ENCODE measurements around the gene TCF3. TPM values are rescaled to one million over a fixed set of nuclear protein-coding genes. Genes with fewer than 3 reads are reported as not detected.

TCF3 gene
- total RNA-seq, 1 experiment from 2014 or later, result 91.5 TPM

DNA sequence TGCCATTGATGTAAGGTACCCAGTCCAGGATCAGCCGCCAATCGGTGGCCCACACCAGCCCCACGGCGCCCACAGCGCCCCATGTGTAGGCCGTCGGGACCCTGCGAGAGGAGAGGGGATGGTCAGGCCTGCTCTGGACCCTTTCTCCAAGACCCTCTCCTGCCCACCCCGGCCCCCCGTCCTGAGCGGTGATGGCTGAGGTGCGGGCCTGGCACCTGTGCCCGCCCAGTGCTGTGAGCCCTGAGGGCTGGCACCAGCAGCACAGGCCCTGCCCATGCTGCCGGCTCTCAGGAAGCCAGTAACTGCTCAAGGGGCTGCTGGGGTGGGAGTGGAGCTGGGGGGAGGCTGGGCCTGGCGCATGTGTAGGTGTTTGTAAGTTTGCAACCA is 53.0 kb downstream of the TCF3 start:
- H3K9ac ChIP-seq (ENCODE audit: low read length), result no peak overlapping the region
- no peaks in the 10 kb centered on the region for H3K27me3 ChIP-seq (ENCODE audit: low read length)
- H3K9me3 ChIP-seq (ENCODE audit: low read length), result no peaks in the 10 kb centered on the region
- H3K27ac ChIP-seq (ENCODE audit: low read length), result no peak overlapping the region
- no peak for DNase-seq
- no peaks in the 10 kb centered on the region for H3K9me2 ChIP-seq (replicated peaks; ENCODE audit: insufficient read depth, low read length)
- H3K79me2 ChIP-seq (ENCODE audit: low read length), result peaks cover 38% of the 10 kb centered on the region
- peaks cover 20% of the 10 kb centered on the region; the same call in 1 of the 2 replicates for H4K20me1 ChIP-seq (ENCODE audit: insufficient read depth, low read depth, low read length)
- no peak overlapping the region for H2AFZ ChIP-seq (ENCODE audit: low read length)
- no peak overlapping the region for H3K4me2 ChIP-seq (ENCODE audit: low read depth, low read length, poor library complexity, severe bottlenecking)
- H3K36me3 ChIP-seq (ENCODE audit: insufficient read depth, low read length), result peaks cover 15% of the 10 kb centered on the region; the same call in 1 of the 2 replicates
- no peak overlapping the region for H3K4me3 ChIP-seq (ENCODE audit: low read length)
- H3K4me1 ChIP-seq (ENCODE audit: low read length), result peaks cover 9% of the 10 kb centered on the region

DNA sequence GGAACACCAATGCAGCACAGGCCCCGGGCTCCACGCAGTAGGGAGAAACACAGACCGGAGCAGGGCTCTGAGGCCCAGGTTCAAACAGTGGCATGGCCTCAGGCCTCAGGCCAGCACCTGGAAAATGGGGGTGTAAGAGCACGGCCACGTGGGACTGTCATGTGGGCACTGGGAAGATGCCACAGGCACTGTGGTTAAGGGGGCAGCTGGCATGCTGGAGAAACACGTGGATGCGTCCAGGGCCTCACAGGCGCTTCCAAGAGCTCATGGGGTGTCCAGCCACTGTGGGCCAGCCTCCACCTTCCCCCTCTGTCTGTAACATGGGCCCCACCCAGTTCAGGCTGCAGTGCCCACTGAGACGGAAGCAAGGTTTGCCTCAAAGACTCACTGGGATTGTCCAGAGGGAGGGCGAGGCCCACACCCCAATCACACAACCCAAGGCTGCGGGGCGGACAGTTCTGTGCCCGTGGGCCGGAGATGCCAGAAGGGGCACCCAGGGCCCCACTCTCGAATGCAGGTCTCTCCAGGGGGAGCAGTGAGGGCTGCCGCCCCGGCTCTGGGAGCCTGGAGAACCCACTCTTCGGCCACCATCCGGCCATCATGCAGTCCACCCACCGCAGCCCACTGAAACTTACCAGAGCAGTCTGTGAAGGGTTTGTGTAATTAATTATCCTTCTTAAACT is 53.5 kb downstream of the TCF3 start:
- no peak overlapping the region for H3K4me2 ChIP-seq (ENCODE audit: low read depth, low read length, poor library complexity, severe bottlenecking)
- H3K4me3 ChIP-seq (ENCODE audit: low read length), result no peak overlapping the region
- H4K20me1 ChIP-seq (ENCODE audit: insufficient read depth, low read depth, low read length), result peaks cover 18% of the 10 kb centered on the region; the same call in 1 of the 2 replicates
- no peaks in the 10 kb centered on the region for H3K9me3 ChIP-seq (ENCODE audit: low read length)
- H3K79me2 ChIP-seq (ENCODE audit: low read length), result peaks cover 32% of the 10 kb centered on the region
- no peak overlapping the region for H3K27ac ChIP-seq (ENCODE audit: low read length)
- no peak overlapping the region for H3K9ac ChIP-seq (ENCODE audit: low read length)
- no peak for DNase-seq
- H3K4me1 ChIP-seq (ENCODE audit: low read length), result peaks cover 4% of the 10 kb centered on the region
- H3K27me3 ChIP-seq (ENCODE audit: low read length), result no peaks in the 10 kb centered on the region
- H3K9me2 ChIP-seq (replicated peaks; ENCODE audit: insufficient read depth, low read length), result no peaks in the 10 kb centered on the region
- peaks cover 15% of the 10 kb centered on the region; the same call in 1 of the 2 replicates for H3K36me3 ChIP-seq (ENCODE audit: insufficient read depth, low read length)
- H2AFZ ChIP-seq (ENCODE audit: low read length), result no peak overlapping the region

DNA sequence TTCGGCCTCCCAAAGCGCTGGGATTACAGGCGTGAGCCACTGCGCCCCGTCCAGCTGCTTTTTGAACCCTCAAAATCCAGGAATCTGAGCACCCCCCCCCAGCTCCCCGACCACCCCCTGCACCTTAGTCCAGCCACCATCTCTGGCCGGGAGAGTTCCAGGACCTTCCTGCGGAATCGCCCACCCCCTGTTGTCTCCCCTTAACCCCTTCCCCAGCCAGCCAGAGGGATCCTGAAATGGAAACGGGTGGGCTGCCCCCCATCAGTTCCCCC is 59.0 kb downstream of the TCF3 start:
- Histone ChIP-seq H3K79me2 (ENCODE audit: low read length) (peaks cover 35% of the 10 kb centered on the region), H3K4me3 (ENCODE audit: low read length) (peak overlapping the region; percentile 74), H3K4me1 (ENCODE audit: low read length) (peaks cover 20% of the 10 kb centered on the region), H3K9ac (ENCODE audit: low read length) (peak overlapping the region; percentile 76), H3K9me2 (replicated peaks; ENCODE audit: insufficient read depth, low read length) (no peaks in the 10 kb centered on the region), H3K27me3 (ENCODE audit: low read length) (no peaks in the 10 kb centered on the region), H3K4me2 (ENCODE audit: low read depth, low read length, poor library complexity, severe bottlenecking) (peak overlapping the region; percentile 81), H3K27ac (ENCODE audit: low read length) (peak overlapping the region; percentile 58), H3K9me3 (ENCODE audit: low read length) (no peaks in the 10 kb centered on the region), H2AFZ (ENCODE audit: low read length) (no peak overlapping the region), H4K20me1 (ENCODE audit: insufficient read depth, low read depth, low read length) (peaks cover 8% of the 10 kb centered on the region), H3K36me3 (ENCODE audit: insufficient read depth, low read length) (peaks cover 6% of the 10 kb centered on the region; the same call in 1 of the 2 replicates)
- no peak for DNase-seq

DNA sequence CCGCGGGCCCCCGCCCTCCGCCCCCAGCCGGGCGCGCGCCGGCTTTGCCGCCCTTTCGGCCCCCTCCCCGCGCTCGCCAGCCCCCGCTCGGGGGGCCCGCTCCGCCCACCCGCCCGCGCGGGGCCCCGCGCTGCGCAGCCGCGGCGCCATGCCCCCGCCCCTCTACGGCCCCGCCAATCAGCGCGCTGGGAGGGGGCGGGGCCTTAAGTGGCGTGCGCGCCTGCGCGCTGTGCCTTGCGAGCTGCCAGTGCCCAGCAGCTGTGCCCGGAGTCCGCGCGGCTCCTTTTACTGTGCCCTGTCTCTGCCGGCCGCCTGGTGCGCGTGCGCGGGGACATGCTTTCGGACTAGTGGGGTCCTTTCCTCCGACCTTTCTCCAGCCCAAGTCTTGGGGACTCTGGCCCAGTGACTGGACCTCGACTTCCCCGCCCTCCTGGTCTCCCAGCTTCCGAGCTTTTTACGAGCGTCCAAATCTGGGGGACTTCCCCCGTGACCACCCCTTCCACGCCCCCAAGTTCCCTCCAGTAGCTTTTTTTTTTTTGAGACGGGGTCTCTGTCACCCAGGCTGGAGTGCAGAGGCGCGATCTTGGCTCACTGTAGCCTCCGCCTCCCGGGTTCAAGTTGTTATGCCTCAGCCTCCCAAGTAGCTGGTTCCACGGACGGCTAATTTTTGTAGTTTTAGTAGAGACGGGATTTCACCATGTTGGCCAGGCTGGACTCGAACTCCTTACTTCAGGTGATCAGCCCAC is 59.5 kb downstream of the TCF3 start, which contains the start of gene MBD3:
Gene MBD3, minus strand, starts transcription at position 111 of the 746 bp plus-strand sequence. CDS start 234 bp downstream, outside the sequence.
- Histone ChIP-seq H4K20me1 (ENCODE audit: insufficient read depth, low read depth, low read length) (peaks cover 11% of the 10 kb centered on the region), H3K79me2 (ENCODE audit: low read length) (peaks cover 39% of the 10 kb centered on the region), H3K4me1 (ENCODE audit: low read length) (peaks cover 20% of the 10 kb centered on the region), H3K27me3 (ENCODE audit: low read length) (no peaks in the 10 kb centered on the region), H3K9me2 (replicated peaks; ENCODE audit: insufficient read depth, low read length) (no peaks in the 10 kb centered on the region), H2AFZ (ENCODE audit: low read length) (peak within 1 kb of the TSS; percentile 32; the same call in 1 of the 2 replicates), H3K9ac (ENCODE audit: low read length) (peak within 1 kb of the TSS; percentile 100), H3K9me3 (ENCODE audit: low read length) (no peaks in the 10 kb centered on the region), H3K36me3 (ENCODE audit: insufficient read depth, low read length) (peaks cover 6% of the 10 kb centered on the region; the same call in 1 of the 2 replicates), H3K27ac (ENCODE audit: low read length) (peak within 1 kb of the TSS; percentile 95), H3K4me3 (ENCODE audit: low read length) (peak within 1 kb of the TSS; percentile 89), H3K4me2 (ENCODE audit: low read depth, low read length, poor library complexity, severe bottlenecking) (peak within 1 kb of the TSS; percentile 88)
- DNase-seq, result peak; percentile 97

DNA sequence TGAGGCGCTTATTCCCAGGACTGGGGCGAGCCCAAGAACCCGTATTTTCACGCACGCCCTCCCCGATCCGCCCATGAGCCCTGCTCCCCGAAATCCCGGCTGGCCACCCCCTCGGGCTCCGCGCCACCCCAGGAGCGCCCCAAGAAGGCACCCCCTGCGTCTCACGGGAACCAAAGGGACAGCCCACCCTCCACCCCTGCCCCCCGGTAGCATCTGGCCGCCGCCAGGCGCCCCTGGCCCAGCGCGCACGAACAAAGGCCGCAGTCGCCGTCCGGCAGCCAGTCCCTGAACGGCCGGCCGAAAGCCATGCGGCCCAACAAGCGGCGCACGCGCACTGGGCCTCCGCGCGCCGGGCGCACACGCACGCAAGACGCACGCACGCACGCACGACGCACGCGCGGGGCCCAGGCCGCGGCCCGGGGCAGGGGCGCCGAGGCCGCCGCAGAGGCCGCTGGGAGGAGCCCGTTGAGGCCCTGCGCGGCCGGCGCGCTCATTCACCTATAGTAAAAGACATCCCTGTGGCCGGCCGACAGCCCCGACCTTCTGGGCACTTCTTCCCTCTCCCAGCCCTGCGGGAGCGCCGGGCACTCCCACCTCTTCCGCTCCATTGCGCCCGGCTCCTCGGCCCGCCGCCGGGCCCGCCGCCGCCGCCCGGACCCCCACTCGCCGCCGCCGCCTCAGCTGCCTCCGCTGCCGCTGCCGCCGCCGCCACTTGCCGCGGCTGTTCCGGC is 60.2 kb downstream of the TCF3 start:
- H2AFZ ChIP-seq (ENCODE audit: low read length), result no peak overlapping the region
- peaks cover 11% of the 10 kb centered on the region for H4K20me1 ChIP-seq (ENCODE audit: insufficient read depth, low read depth, low read length)

DNA sequence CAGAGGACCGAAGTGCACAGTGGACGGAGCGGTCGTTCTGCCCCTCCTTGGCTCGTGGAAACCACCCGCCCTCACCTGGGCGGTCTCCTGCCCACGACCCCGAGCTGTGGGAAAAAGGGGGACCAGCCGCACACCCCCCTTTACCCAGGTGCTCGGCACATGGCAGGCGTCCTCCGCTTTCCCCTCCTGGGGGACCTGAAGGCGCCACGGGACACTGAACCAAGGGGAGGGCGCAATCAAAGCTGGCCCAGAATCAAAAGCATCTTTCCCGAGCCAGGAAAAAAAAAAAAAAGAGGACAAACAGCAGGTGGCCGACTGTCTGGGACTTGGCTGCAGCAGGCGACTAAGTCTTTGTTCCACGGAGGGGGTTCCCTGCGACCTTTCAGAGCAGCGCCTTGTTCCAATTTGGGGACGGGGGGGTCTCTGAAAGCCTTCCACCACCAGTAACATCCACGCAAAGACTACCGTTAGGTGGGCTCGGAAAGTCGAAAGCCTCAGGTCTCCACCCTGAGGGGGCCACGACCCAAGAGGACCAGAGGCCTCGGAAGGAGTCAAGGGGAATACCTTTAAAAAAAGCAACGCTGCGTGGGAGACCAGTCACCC is 60.9 kb downstream of the TCF3 start:
- peaks cover 3% of the 10 kb centered on the region; the same call in 1 of the 2 replicates for H3K36me3 ChIP-seq (ENCODE audit: insufficient read depth, low read length)
- no peaks in the 10 kb centered on the region for H3K9me2 ChIP-seq (replicated peaks; ENCODE audit: insufficient read depth, low read length)
- peaks cover 20% of the 10 kb centered on the region for H3K4me1 ChIP-seq (ENCODE audit: low read length)
- peak overlapping the region; percentile 100 for H3K9ac ChIP-seq (ENCODE audit: low read length)
- H3K4me2 ChIP-seq (ENCODE audit: low read depth, low read length, poor library complexity, severe bottlenecking), result peak overlapping the region; percentile 88
- no peak overlapping the region for H2AFZ ChIP-seq (ENCODE audit: low read length)
- H3K27ac ChIP-seq (ENCODE audit: low read length), result peak overlapping the region; percentile 95
- no peaks in the 10 kb centered on the region for H3K9me3 ChIP-seq (ENCODE audit: low read length)
- H3K27me3 ChIP-seq (ENCODE audit: low read length), result no peaks in the 10 kb centered on the region
- H4K20me1 ChIP-seq (ENCODE audit: insufficient read depth, low read depth, low read length), result peaks cover 9% of the 10 kb centered on the region
- H3K4me3 ChIP-seq (ENCODE audit: low read length), result peak overlapping the region; percentile 89
- DNase-seq, result peak; percentile 67
- H3K79me2 ChIP-seq (ENCODE audit: low read length), result peaks cover 48% of the 10 kb centered on the region

More for the DNA sequence above, 60.2 kb downstream of the TCF3 start:
- Histone ChIP-seq H3K9me3 (ENCODE audit: low read length) (no peaks in the 10 kb centered on the region), H3K4me3 (ENCODE audit: low read length) (peak overlapping the region; percentile 89), H3K27me3 (ENCODE audit: low read length) (no peaks in the 10 kb centered on the region), H3K4me2 (ENCODE audit: low read depth, low read length, poor library complexity, severe bottlenecking) (peak overlapping the region; percentile 88), H3K79me2 (ENCODE audit: low read length) (peaks cover 46% of the 10 kb centered on the region), H3K36me3 (ENCODE audit: insufficient read depth, low read length) (peaks cover 5% of the 10 kb centered on the region; the same call in 1 of the 2 replicates), H3K9me2 (replicated peaks; ENCODE audit: insufficient read depth, low read length) (no peaks in the 10 kb centered on the region), H3K9ac (ENCODE audit: low read length) (peak overlapping the region; percentile 100), H3K27ac (ENCODE audit: low read length) (peak overlapping the region; percentile 95), H3K4me1 (ENCODE audit: low read length) (peaks cover 20% of the 10 kb centered on the region)
- DNase-seq, result peak; percentile 96

DNA sequence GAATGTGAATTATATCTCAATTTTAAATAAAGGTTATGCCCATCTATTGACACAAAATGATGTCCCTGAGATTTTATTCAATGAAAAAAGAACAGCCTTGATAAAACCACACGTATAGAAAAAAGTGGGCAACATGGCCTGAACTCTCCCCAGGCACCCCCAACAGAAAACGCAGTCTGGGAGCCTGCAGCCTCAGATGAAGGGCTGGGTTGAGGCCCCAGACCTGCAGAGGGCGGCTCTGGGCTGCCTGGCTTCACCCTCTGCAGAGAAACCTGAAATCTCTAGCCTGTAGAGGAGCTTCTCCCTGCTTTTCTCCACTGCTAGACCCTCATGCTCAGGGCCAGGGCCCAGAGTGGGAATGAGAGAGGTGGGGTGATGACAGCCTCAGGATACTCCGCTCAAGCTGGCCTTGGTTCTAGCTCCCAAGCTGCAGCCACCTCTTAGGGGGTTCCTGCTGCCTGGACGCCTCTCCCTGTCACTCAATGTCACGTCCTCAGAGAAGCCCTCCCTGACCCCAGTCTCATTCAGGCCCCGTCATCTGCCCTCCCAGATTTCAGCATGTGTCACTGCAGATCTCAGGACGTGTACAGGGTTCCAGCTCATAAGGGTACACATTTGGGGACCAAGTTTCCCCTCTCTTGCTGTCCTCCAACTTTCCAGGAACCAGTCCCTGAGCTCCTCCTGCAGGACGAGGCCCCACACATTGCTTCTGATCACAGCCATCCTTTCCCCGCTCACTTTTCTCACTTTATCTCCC is 61.6 kb downstream of the TCF3 start:
- no peaks in the 10 kb centered on the region for H3K27me3 ChIP-seq (ENCODE audit: low read length)
- peaks cover 3% of the 10 kb centered on the region; the same call in 1 of the 2 replicates for H3K36me3 ChIP-seq (ENCODE audit: insufficient read depth, low read length)
- peaks cover 55% of the 10 kb centered on the region for H3K79me2 ChIP-seq (ENCODE audit: low read length)
- DNase-seq, result peak; percentile 76
- H3K4me1 ChIP-seq (ENCODE audit: low read length), result peaks cover 20% of the 10 kb centered on the region
- H4K20me1 ChIP-seq (ENCODE audit: insufficient read depth, low read depth, low read length), result peaks cover 14% of the 10 kb centered on the region
- H3K27ac ChIP-seq (ENCODE audit: low read length), result peak overlapping the region; percentile 95
- H3K9me3 ChIP-seq (ENCODE audit: low read length), result no peaks in the 10 kb centered on the region
- no peaks in the 10 kb centered on the region for H3K9me2 ChIP-seq (replicated peaks; ENCODE audit: insufficient read depth, low read length)
- H3K9ac ChIP-seq (ENCODE audit: low read length), result peak overlapping the region; percentile 100
- H3K4me2 ChIP-seq (ENCODE audit: low read depth, low read length, poor library complexity, severe bottlenecking), result peak overlapping the region; percentile 88
- H2AFZ ChIP-seq (ENCODE audit: low read length), result no peak overlapping the region
- peak overlapping the region; percentile 89 for H3K4me3 ChIP-seq (ENCODE audit: low read length)

Measured in Karpas-422 (cell line).